Calu3 (cell line): ENCODE results near the gene USP2. TPM values are rescaled to one million over a fixed set of nuclear protein-coding genes. Genes with fewer than 3 reads are reported as not detected.

Experiments used
- BruUV-seq: library from RNA; stranded (reverse); fragments of 400-500 nt; replicated peaks from 2 replicates; lab custom pipeline; 2021; lab: Mats Ljungman, UMichigan
- CTCF ChIA-PET: fragments of 300-600 bp; sonication (Branson Sonifier 250); formaldehyde crosslinking; loops from one replicate; lab custom pipeline; 2022; ENCODE audit warnings: antibody characterized with exemption; lab: Charles Lee
- DNase-seq: peaks from one replicate; pipeline ENCODE4 v3.0.0; 2022
- H3K27ac Mint-ChIP-seq: one replicate; pipeline ENCODE4 v1.8.0; 2022; ENCODE audit warnings: mixed read lengths; ENCODE audit not compliant: unreplicated experiment
- H3K27me3 Mint-ChIP-seq: one replicate; pipeline ENCODE4 v1.8.0; 2022; ENCODE audit warnings: mixed read lengths; ENCODE audit not compliant: unreplicated experiment
- H3K36me3 Mint-ChIP-seq: one replicate; pipeline ENCODE4 v1.8.0; 2022; ENCODE audit warnings: mild to moderate bottlenecking, moderate library complexity, mixed read lengths; ENCODE audit not compliant: insufficient read depth, unreplicated experiment
- H3K4me1 Mint-ChIP-seq: one replicate; pipeline ENCODE4 v1.8.0; 2022; ENCODE audit warnings: mild to moderate bottlenecking, low read depth, mixed read lengths; ENCODE audit not compliant: unreplicated experiment
- H3K4me3 Mint-ChIP-seq: one replicate; pipeline ENCODE4 v1.8.0; 2022; ENCODE audit warnings: mild to moderate bottlenecking, low read depth, moderate library complexity, mixed read lengths; ENCODE audit not compliant: unreplicated experiment
- H3K9me3 Mint-ChIP-seq: one replicate; pipeline ENCODE4 v1.8.0; 2022; ENCODE audit warnings: low read depth, mixed read lengths; ENCODE audit not compliant: unreplicated experiment
- CTCF ChIP-seq: fragments of 200-600 bp; IDR thresholded peaks from one replicate; pipeline ENCODE4 v1.8.0; 2022; ENCODE audit warnings: antibody characterized with exemption; ENCODE audit not compliant: unreplicated experiment
- intact Hi-C: fragments of 100-400 bp; cut with micrococcal nuclease; formaldehyde crosslinking; loops from one replicate; pipeline ENCODE4 v1.10.0; 2022; ENCODE audit not compliant: unreplicated experiment
- total RNA-seq: library from RNA; stranded (reverse); gene quantifications from 2 replicates; pipeline ENCODE4 v1.2.3, GENCODE V29; 2022

The USP2 gene
- total RNA-seq, 1 experiment from 2014 or later, result 1.1 TPM

- DNase-seq, result no peak
- CTCF ChIA-PET, result interaction anchor here (0.6 kb wide), 1 partner anchor 8 kb away, joined by 4 read pairs; no protein-coding TSS in a partner anchor
- no TSS peak for BruUV-seq
- no peak overlapping the region for H3K27ac Mint-ChIP-seq
- H3K36me3 Mint-ChIP-seq, result peaks cover 16% of the 10 kb centered on the region
- intact Hi-C loops, result loop anchor here (5.0 kb wide), 1 partner anchor 52 kb away; no protein-coding TSS in a partner anchor
- peaks cover 21% of the 10 kb centered on the region for H3K27me3 Mint-ChIP-seq
- TF ChIP-seq CTCF, result no peak
- no peaks in the 10 kb centered on the region for H3K9me3 Mint-ChIP-seq
- no peak overlapping the region for H3K4me3 Mint-ChIP-seq
- no peaks in the 10 kb centered on the region for H3K4me1 Mint-ChIP-seq
Measured at GRCh38 chr11:119320240-119320775, 61.2 kb downstream of the USP2 start.

- BruUV-seq, result no TSS peak
- DNase-seq, result no peak
- Mint-ChIP-seq H3K27me3 (peaks cover 21% of the 10 kb centered on the region), H3K27ac (no peak overlapping the region), H3K9me3 (no peaks in the 10 kb centered on the region), H3K4me3 (no peak overlapping the region), H3K4me1 (no peaks in the 10 kb centered on the region), H3K36me3 (peaks cover 17% of the 10 kb centered on the region)
- no peak for TF ChIP-seq CTCF
- intact Hi-C loops, result loop anchor here (5.0 kb wide), 1 partner anchor 53 kb away; no protein-coding TSS in a partner anchor
- CTCF ChIA-PET, result interaction anchor here (0.6 kb wide), 1 partner anchor 9 kb away, joined by 4 read pairs; no protein-coding TSS in a partner anchor
Measured at GRCh38 chr11:119319700-119320239, 61.7 kb downstream of the USP2 start.

GRCh38 chr11:119319136-119319699 lies 62.3 kb downstream of the USP2 start:
- DNase-seq, result no peak
- no peak for TF ChIP-seq CTCF
- H3K27me3 Mint-ChIP-seq, result peaks cover 21% of the 10 kb centered on the region
- no TSS peak for BruUV-seq
- no peak overlapping the region for H3K27ac Mint-ChIP-seq
- peaks cover 17% of the 10 kb centered on the region for H3K36me3 Mint-ChIP-seq
- intact Hi-C loops, result no loop called here
- H3K4me1 Mint-ChIP-seq, result no peaks in the 10 kb centered on the region
- H3K4me3 Mint-ChIP-seq, result no peak overlapping the region
- no peaks in the 10 kb centered on the region for H3K9me3 Mint-ChIP-seq
- CTCF ChIA-PET, result no interaction called here

- no peak overlapping the region for H3K4me3 Mint-ChIP-seq
Measured at GRCh38 chr11:119318240-119319135, 63.0 kb downstream of the USP2 start.

More at GRCh38 chr11:119318240-119319135, 63.0 kb downstream of the USP2 start:
- no peak for DNase-seq
- CTCF ChIA-PET, result no interaction called here
- H3K27ac Mint-ChIP-seq, result no peak overlapping the region
- intact Hi-C loops, result no loop called here
- BruUV-seq, result no TSS peak
- H3K9me3 Mint-ChIP-seq, result no peaks in the 10 kb centered on the region
- TF ChIP-seq CTCF, result no peak
- H3K4me1 Mint-ChIP-seq, result no peaks in the 10 kb centered on the region
- H3K27me3 Mint-ChIP-seq, result peaks cover 21% of the 10 kb centered on the region
- peaks cover 17% of the 10 kb centered on the region for H3K36me3 Mint-ChIP-seq
